ENCODE results near the gene KIF2C.
A peak's percentile ranks its signal among the peaks of the same experiment; 100 is the strongest.
"Not testable (repeated sequence)": the region's sequence is repeated elsewhere in the genome, so short reads cannot be mapped to it uniquely, and the experiment has no call there.

The KIF2C gene

DNA sequence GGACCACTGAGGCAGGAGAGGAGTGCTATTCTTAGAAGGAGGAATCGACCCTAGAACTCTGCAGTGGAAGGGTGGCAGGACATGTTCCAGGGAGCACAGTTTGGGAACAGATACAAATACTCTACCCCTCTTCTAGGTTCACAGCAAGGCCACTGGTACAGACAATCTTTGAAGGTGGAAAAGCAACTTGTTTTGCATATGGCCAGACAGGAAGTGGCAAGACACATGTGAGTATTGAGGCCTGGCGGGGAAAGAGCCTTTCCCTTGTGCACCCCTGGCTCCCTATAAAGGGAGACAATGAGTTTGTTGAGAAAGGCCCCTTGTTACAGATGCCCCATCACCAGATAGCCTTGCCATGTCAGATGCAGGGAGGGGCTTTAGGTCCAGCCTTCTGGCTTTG, 17.8 kb downstream of the KIF2C start:
- Histone ChIP-seq H3K18ac (ENCODE audit: low read depth in 1 of 2, low read length in 2 of 2) (no peak overlapping the region), H2BK15ac (ENCODE audit: low read depth, poor library complexity, severe bottlenecking) (no peak overlapping the region), H3K27ac (ENCODE audit: low read length, poor library complexity, severe bottlenecking) (no peak overlapping the region), H3K23ac (ENCODE audit: low read length in 2 of 2) (no peak overlapping the region), H3K14ac (ENCODE audit: low read length in 2 of 2) (no peak overlapping the region), H3K4me2 (ENCODE audit: low read length, poor library complexity, severe bottlenecking) (no peak overlapping the region), H3K4me1 (ENCODE audit: control insufficient read depth, insufficient read depth, low read depth, low read length) (no peaks in the 10 kb centered on the region), H3K4me3 (ENCODE audit: insufficient read depth in 1 of 2, low read depth in 1 of 2, low read length in 2 of 2) (no peak overlapping the region), H3K79me1 (replicated peaks; ENCODE audit: low read length, poor library complexity, severe bottlenecking) (peaks cover 6% of the 10 kb centered on the region), H2AFZ (ENCODE audit: low read depth, low read length) (no peak overlapping the region), H3K36me3 (ENCODE audit: control insufficient read depth in 1 of 2, insufficient read depth in 2 of 2, low read depth in 1 of 2, low read length in 2 of 2) (peaks cover 39 to 48% of the 10 kb centered on the region in 2 experiments), H3K9me3 (ENCODE audit: control insufficient read depth, low read length) (no peaks in the 10 kb centered on the region), H3K27me3 (ENCODE audit: control insufficient read depth in 1 of 2, insufficient read depth in 1 of 2, low read length in 2 of 2) (no peaks in the 10 kb centered on the region), H2BK5ac (ENCODE audit: low read depth, low read length, poor library complexity, severe bottlenecking) (no peak overlapping the region), H2BK120ac (ENCODE audit: low read depth, low read length) (no peak overlapping the region), H3K9ac (ENCODE audit: low read length) (no peak overlapping the region), H2AK5ac (ENCODE audit: low read length, severe bottlenecking) (no peak overlapping the region), H4K8ac (ENCODE audit: low read length) (no peak overlapping the region), H3K4ac (ENCODE audit: low read depth in 1 of 2, low read length in 2 of 2) (no peak overlapping the region), H2BK12ac (ENCODE audit: low read length in 2 of 2) (no peak overlapping the region), H4K91ac (ENCODE audit: low read length) (no peak overlapping the region)
- WGBS = 100% methylated on average over 2 of the region's 2 CpGs
- no peak for DNase-seq

DNA sequence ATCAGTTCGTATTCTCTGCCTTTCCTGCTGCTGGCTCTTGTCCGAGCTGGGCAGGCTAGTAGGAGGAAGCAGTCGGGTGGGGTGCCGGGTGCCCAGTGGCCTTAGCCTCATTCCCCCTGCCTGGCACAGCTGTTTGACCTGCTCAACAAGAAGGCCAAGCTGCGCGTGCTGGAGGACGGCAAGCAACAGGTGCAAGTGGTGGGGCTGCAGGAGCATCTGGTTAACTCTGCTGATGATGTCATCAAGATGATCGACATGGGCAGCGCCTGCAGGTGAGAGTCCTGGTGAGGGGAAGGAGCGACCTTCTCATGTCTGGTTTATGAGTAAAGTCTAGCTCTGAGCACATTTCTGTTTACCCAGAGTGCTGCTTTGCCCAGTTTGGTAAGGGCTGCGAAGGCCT, 19.4 kb downstream of the KIF2C start:
- Histone ChIP-seq H3K4ac (ENCODE audit: low read depth in 1 of 2, low read length in 2 of 2) (no peak overlapping the region), H2BK5ac (ENCODE audit: low read depth, low read length, poor library complexity, severe bottlenecking) (no peak overlapping the region), H3K27me3 (ENCODE audit: control insufficient read depth in 1 of 2, insufficient read depth in 1 of 2, low read length in 2 of 2) (no peaks in the 10 kb centered on the region), H3K9ac (ENCODE audit: low read length) (no peak overlapping the region), H3K4me3 (ENCODE audit: insufficient read depth in 1 of 2, low read depth in 1 of 2, low read length in 2 of 2) (no peak overlapping the region), H2AFZ (ENCODE audit: low read depth, low read length) (no peak overlapping the region), H3K4me2 (ENCODE audit: low read length, poor library complexity, severe bottlenecking) (no peak overlapping the region), H3K4me1 (ENCODE audit: control insufficient read depth, insufficient read depth, low read depth, low read length) (no peaks in the 10 kb centered on the region), H3K79me1 (replicated peaks; ENCODE audit: low read length, poor library complexity, severe bottlenecking) (peaks cover 6% of the 10 kb centered on the region), H3K36me3 (ENCODE audit: control insufficient read depth in 1 of 2, insufficient read depth in 2 of 2, low read depth in 1 of 2, low read length in 2 of 2) (peaks cover 39 to 47% of the 10 kb centered on the region in 2 experiments), H4K8ac (ENCODE audit: low read length) (no peak overlapping the region), H4K91ac (ENCODE audit: low read length) (no peak overlapping the region), H3K9me3 (ENCODE audit: control insufficient read depth, low read length) (no peaks in the 10 kb centered on the region), H3K14ac (ENCODE audit: low read length in 2 of 2) (no peak overlapping the region), H2BK120ac (ENCODE audit: low read depth, low read length) (no peak overlapping the region), H3K23ac (ENCODE audit: low read length in 2 of 2) (peak overlapping the region in 1 of 2 experiments; percentile 23), H2BK12ac (ENCODE audit: low read length in 2 of 2) (no peak overlapping the region), H3K27ac (ENCODE audit: low read length, poor library complexity, severe bottlenecking) (no peak overlapping the region), H2BK15ac (ENCODE audit: low read depth, poor library complexity, severe bottlenecking) (no peak overlapping the region), H2AK5ac (ENCODE audit: low read length, severe bottlenecking) (no peak overlapping the region), H3K18ac (ENCODE audit: low read depth in 1 of 2, low read length in 2 of 2) (no peak overlapping the region)
- WGBS = 98% methylated on average over 11 of the region's 11 CpGs
- no peak for DNase-seq

DNA sequence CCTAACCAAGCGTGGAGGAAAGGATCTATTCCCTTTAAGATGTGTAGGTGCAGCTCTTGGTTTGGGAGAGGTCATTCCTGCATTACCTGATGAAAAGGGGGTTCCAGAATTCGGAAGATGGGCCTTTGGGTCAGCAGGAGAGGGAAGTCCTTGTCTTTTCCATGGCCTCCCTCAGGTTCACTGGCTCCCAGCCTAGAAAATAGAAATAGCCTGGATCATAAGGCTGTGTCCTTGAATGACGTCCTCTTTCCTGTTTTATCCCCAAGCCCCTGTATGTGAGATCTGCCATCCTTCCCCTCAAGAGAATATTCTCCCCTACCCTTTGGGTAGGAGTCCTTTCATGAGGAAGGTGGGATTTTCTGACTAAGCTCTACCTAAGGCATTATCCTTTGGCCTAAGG, 21.2 kb downstream of the KIF2C start:
- Histone ChIP-seq H2BK15ac (ENCODE audit: low read depth, poor library complexity, severe bottlenecking) (no peak overlapping the region), H3K9ac (ENCODE audit: low read length) (no peak overlapping the region), H2AK5ac (ENCODE audit: low read length, severe bottlenecking) (no peak overlapping the region), H2BK12ac (ENCODE audit: low read length in 2 of 2) (no peak overlapping the region), H2BK120ac (ENCODE audit: low read depth, low read length) (no peak overlapping the region), H3K4ac (ENCODE audit: low read depth in 1 of 2, low read length in 2 of 2) (no peak overlapping the region), H3K23ac (ENCODE audit: low read length in 2 of 2) (no peak overlapping the region), H4K8ac (ENCODE audit: low read length) (no peak overlapping the region), H3K18ac (ENCODE audit: low read depth in 1 of 2, low read length in 2 of 2) (no peak overlapping the region), H3K27me3 (ENCODE audit: control insufficient read depth in 1 of 2, insufficient read depth in 1 of 2, low read length in 2 of 2) (no peaks in the 10 kb centered on the region), H3K14ac (ENCODE audit: low read length in 2 of 2) (no peak overlapping the region), H4K91ac (ENCODE audit: low read length) (no peak overlapping the region), H2AFZ (ENCODE audit: low read depth, low read length) (no peak overlapping the region), H3K27ac (ENCODE audit: low read length, poor library complexity, severe bottlenecking) (no peak overlapping the region), H3K36me3 (ENCODE audit: control insufficient read depth in 1 of 2, insufficient read depth in 2 of 2, low read depth in 1 of 2, low read length in 2 of 2) (peaks cover 35 to 37% of the 10 kb centered on the region in 2 experiments), H3K79me1 (replicated peaks; ENCODE audit: low read length, poor library complexity, severe bottlenecking) (peaks cover 6% of the 10 kb centered on the region), H3K4me1 (ENCODE audit: control insufficient read depth, insufficient read depth, low read depth, low read length) (no peaks in the 10 kb centered on the region), H3K4me3 (ENCODE audit: insufficient read depth in 1 of 2, low read depth in 1 of 2, low read length in 2 of 2) (no peak overlapping the region), H3K9me3 (ENCODE audit: control insufficient read depth, low read length) (no peaks in the 10 kb centered on the region), H3K4me2 (ENCODE audit: low read length, poor library complexity, severe bottlenecking) (no peak overlapping the region), H2BK5ac (ENCODE audit: low read depth, low read length, poor library complexity, severe bottlenecking) (no peak overlapping the region)
- no peak for DNase-seq
- WGBS = 94% methylated on average over 3 of the region's 3 CpGs

DNA sequence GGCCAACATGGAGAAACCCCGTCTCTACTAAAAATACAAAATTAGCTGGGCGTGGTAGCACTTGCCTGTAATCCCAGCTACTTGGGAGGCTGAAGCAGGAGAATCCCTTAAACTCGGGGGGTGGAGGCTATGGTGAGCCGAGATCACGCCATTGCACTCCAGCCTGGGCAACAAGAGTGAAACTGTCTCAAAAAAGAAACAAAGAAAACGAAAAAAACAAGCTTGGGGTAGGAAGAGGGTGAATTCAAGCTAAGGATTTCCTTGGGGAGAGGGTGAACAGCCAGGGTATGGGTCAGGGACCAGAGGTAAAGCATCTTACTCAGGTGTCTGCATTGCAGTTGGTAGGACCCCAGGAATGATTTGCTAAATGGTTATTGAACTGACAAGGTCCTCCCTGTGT, 26.8 kb downstream of the KIF2C start:
- not testable (repeated sequence) for H2BK15ac ChIP-seq (ENCODE audit: low read depth, poor library complexity, severe bottlenecking); H2AFZ ChIP-seq (ENCODE audit: low read depth, low read length); H3K4me1 ChIP-seq (ENCODE audit: control insufficient read depth, insufficient read depth, low read depth, low read length); H3K23ac ChIP-seq (ENCODE audit: low read length in 2 of 2); H3K4me3 ChIP-seq (ENCODE audit: insufficient read depth in 1 of 2, low read depth in 1 of 2, low read length in 2 of 2); H3K9me3 ChIP-seq (ENCODE audit: control insufficient read depth, low read length); DNase-seq; H3K27ac ChIP-seq (ENCODE audit: low read length, poor library complexity, severe bottlenecking); H3K4me2 ChIP-seq (ENCODE audit: low read length, poor library complexity, severe bottlenecking); H3K9ac ChIP-seq (ENCODE audit: low read length); H2BK12ac ChIP-seq (ENCODE audit: low read length in 2 of 2); H2BK5ac ChIP-seq (ENCODE audit: low read depth, low read length, poor library complexity, severe bottlenecking); H4K91ac ChIP-seq (ENCODE audit: low read length); H3K4ac ChIP-seq (ENCODE audit: low read depth in 1 of 2, low read length in 2 of 2); H3K27me3 ChIP-seq (ENCODE audit: control insufficient read depth in 1 of 2, insufficient read depth in 1 of 2, low read length in 2 of 2); H4K8ac ChIP-seq (ENCODE audit: low read length); H2BK120ac ChIP-seq (ENCODE audit: low read depth, low read length); H3K18ac ChIP-seq (ENCODE audit: low read depth in 1 of 2, low read length in 2 of 2); H3K79me1 ChIP-seq (replicated peaks; ENCODE audit: low read length, poor library complexity, severe bottlenecking); H3K14ac ChIP-seq (ENCODE audit: low read length in 2 of 2); H2AK5ac ChIP-seq (ENCODE audit: low read length, severe bottlenecking)
- H3K36me3 ChIP-seq (ENCODE audit: control insufficient read depth in 1 of 2, insufficient read depth in 2 of 2, low read depth in 1 of 2, low read length in 2 of 2) = peaks cover 21 to 28% of the 10 kb centered on the region in 2 experiments
- WGBS = 98% methylated on average over 6 of the region's 6 CpGs

Data from mesenchymal stem cell (in vitro differentiated cells and primary cell).